OCI-LY3 (cell line): ENCODE measurements around the gene SLC22A12.

ENCODE experiments used
- H2AFZ ChIP-seq: fragments of 200-600, 300-600 bp; shearing (Covaris generic); 2 replicates; pipeline ENCODE4 v1.6.0; 2014; ENCODE audit warnings: antibody characterized with exemption, low read depth, low read length
- H3K27ac ChIP-seq: fragments of 200-600, 300-600 bp; sonication (generic); 2 replicates; pipeline ENCODE4 v1.5.1; 2014; ENCODE audit warnings: mild to moderate bottlenecking, low read length, moderate library complexity, mixed read lengths
- H3K27me3 ChIP-seq: fragments of 200-600, 300-600 bp; sonication (generic); 2 replicates; pipeline ENCODE4 v1.6.1; 2014; ENCODE audit warnings: low read depth, low read length, mixed read lengths
- H3K36me3 ChIP-seq: fragments of 200-600, 300-600 bp; sonication (generic); replicated peaks from 2 replicates; pipeline ENCODE3; 2014; ENCODE audit warnings: low read depth, low read length, mixed read lengths
- H3K4me1 ChIP-seq: fragments of 300-600, 200-600 bp; sonication (generic); 2 replicates; pipeline ENCODE4 v1.6.1; 2014; ENCODE audit warnings: low read length, mixed read lengths
- H3K4me2 ChIP-seq: fragments of 200-600, 300-600 bp; sonication (generic); 2 replicates; pipeline ENCODE4 v1.6.1; 2014; ENCODE audit warnings: low read length, mixed read lengths
- H3K4me3 ChIP-seq: fragments of 300-600, 200-600 bp; sonication (generic); 2 replicates; pipeline ENCODE4 v1.5.1; 2014; ENCODE audit warnings: antibody characterized with exemption, mild to moderate bottlenecking, low read length, moderate library complexity
- H3K79me2 ChIP-seq: fragments of 300-600, 200-600 bp; shearing (Covaris generic); 2 replicates; pipeline ENCODE4 v1.6.1; 2014; ENCODE audit warnings: mild to moderate bottlenecking, low read length, mixed read lengths
- H3K9ac ChIP-seq: fragments of 300-600, 200-600 bp; shearing (Covaris generic); 2 replicates; pipeline ENCODE4 v1.6.0; 2014; ENCODE audit warnings: mild to moderate bottlenecking, low read length, moderate library complexity
- H3K9me3 ChIP-seq: fragments of 200-600, 300-600 bp; shearing (Covaris generic); 2 replicates; pipeline ENCODE4 v1.6.1; 2014; ENCODE audit warnings: low read length, mixed read lengths; ENCODE audit not compliant: insufficient read depth
- H4K20me1 ChIP-seq: fragments of 200-600, 300-600 bp; sonication (generic); 2 replicates; pipeline ENCODE4 v1.6.1; 2016; ENCODE audit warnings: low read length, mixed read lengths; ENCODE audit not compliant: insufficient read depth
- CTCF ChIP-seq: fragments of 200-600, 300-600 bp; sonication (generic); IDR thresholded peaks from 2 replicates; pipeline ENCODE4 v1.5.1; 2014; ENCODE audit warnings: antibody characterized with exemption, low read length, low read depth
- EZH2phosphoT487 ChIP-seq: fragments of 200-600 bp; shearing (Covaris generic); IDR thresholded peaks from 2 replicates; pipeline ENCODE4 v1.6.1; 2018; ENCODE audit warnings: antibody characterized with exemption, mixed run types, low read depth

SLC22A12 gene

GRCh38 chr11:64619196-64619595, 28.2 kb downstream of the SLC22A12 start:
- H3K27ac ChIP-seq = no peak overlapping the region

GRCh38 chr11:64619811-64620380, 28.9 kb downstream of the SLC22A12 start:
- no peak overlapping the region for H3K9ac ChIP-seq
- no peak overlapping the region for H2AFZ ChIP-seq
- H4K20me1 ChIP-seq = 0 out of 2 replicates have a peak, but pooled peaks cover 3% of the 10 kb centered on the region
- no peaks in the 10 kb centered on the region for H3K36me3 ChIP-seq
- H3K27me3 ChIP-seq = no peaks in the 10 kb centered on the region
- H3K4me1 ChIP-seq = peaks cover 5% of the 10 kb centered on the region
- no peaks in the 10 kb centered on the region for H3K79me2 ChIP-seq
- no peak for TF ChIP-seq CTCF
- no peak for TF ChIP-seq EZH2phosphoT487
- no peak overlapping the region for H3K4me3 ChIP-seq
- no peaks in the 10 kb centered on the region for H3K9me3 ChIP-seq
- no peak overlapping the region for H3K4me2 ChIP-seq
- no peak overlapping the region for H3K27ac ChIP-seq

More at GRCh38 chr11:64619196-64619595, 28.2 kb downstream of the SLC22A12 start:
- 0 out of 2 replicates have a peak, but pooled peaks cover 3% of the 10 kb centered on the region for H4K20me1 ChIP-seq
- no peak overlapping the region for H2AFZ ChIP-seq
- H3K4me1 ChIP-seq = no peaks in the 10 kb centered on the region
- no peaks in the 10 kb centered on the region for H3K79me2 ChIP-seq
- H3K4me3 ChIP-seq = no peak overlapping the region
- H3K9me3 ChIP-seq = no peaks in the 10 kb centered on the region
- H3K36me3 ChIP-seq = no peaks in the 10 kb centered on the region
- H3K9ac ChIP-seq = no peak overlapping the region
- H3K27me3 ChIP-seq = no peaks in the 10 kb centered on the region
- H3K4me2 ChIP-seq = no peak overlapping the region
- TF ChIP-seq EZH2phosphoT487 (no peak), CTCF (no peak)

- H3K79me2 ChIP-seq = no peaks in the 10 kb centered on the region
- H4K20me1 ChIP-seq = 0 out of 2 replicates have a peak, but pooled peaks cover under 1% of the 10 kb centered on the region
- peaks cover 11% of the 10 kb centered on the region for H3K4me1 ChIP-seq
- H3K9ac ChIP-seq = no peak overlapping the region
- no peak overlapping the region for H3K27ac ChIP-seq
- H3K4me3 ChIP-seq = no peak overlapping the region
- H2AFZ ChIP-seq = no peak overlapping the region
- no peaks in the 10 kb centered on the region for H3K36me3 ChIP-seq
- no peak overlapping the region for H3K4me2 ChIP-seq
- TF ChIP-seq EZH2phosphoT487 = no peak
- no peak for TF ChIP-seq CTCF
- H3K27me3 ChIP-seq = no peaks in the 10 kb centered on the region
- no peaks in the 10 kb centered on the region for H3K9me3 ChIP-seq
Measured at GRCh38 chr11:64620381-64620971, 29.5 kb downstream of the SLC22A12 start.

GRCh38 chr11:64621283-64622019, 30.4 kb downstream of the SLC22A12 start:
- H3K9ac ChIP-seq = no peak overlapping the region
- no peak overlapping the region for H3K27ac ChIP-seq
- no peak overlapping the region for H3K4me3 ChIP-seq
- TF ChIP-seq CTCF = no peak
- TF ChIP-seq EZH2phosphoT487 = no peak
- H3K79me2 ChIP-seq = no peaks in the 10 kb centered on the region
- H3K27me3 ChIP-seq = no peaks in the 10 kb centered on the region
- no peak overlapping the region for H2AFZ ChIP-seq
- peaks cover 12% of the 10 kb centered on the region for H3K4me1 ChIP-seq
- no peak overlapping the region for H3K4me2 ChIP-seq
- H3K9me3 ChIP-seq = no peaks in the 10 kb centered on the region
- H3K36me3 ChIP-seq = no peaks in the 10 kb centered on the region
- H4K20me1 ChIP-seq = no peaks in the 10 kb centered on the region
